Putamen (tissue), 1 donor: ENCODE measurements around the gene CCN5.
A peak's percentile ranks its signal among the peaks of the same experiment; 100 is the strongest.

Source experiments
- DNase-seq: peaks from one replicate; pipeline ENCODE4 v3.0.0-alpha.2; 2016; ENCODE audit warnings: low spot score

CCN5 gene

DNA sequence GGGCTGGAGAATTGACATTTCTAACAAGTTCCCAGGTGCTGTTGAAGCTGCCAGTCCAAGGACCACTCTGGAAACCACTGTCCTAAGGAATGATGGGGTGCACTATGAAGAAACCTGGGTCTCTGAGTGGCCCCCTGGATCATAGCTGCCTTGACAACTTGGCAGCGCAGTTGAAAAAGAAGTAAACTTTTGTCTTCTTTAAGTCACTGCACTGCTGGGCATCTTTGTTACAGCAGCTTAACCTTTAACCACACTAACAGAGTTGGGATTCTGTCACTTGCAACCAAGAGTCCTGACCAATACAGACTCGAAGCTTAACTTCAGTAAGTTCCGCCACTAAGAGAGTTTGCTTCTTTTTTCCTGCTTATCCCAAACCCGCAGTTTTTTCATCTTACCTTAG, 21.9 kb downstream of the CCN5 start:
- no peak for DNase-seq

DNA sequence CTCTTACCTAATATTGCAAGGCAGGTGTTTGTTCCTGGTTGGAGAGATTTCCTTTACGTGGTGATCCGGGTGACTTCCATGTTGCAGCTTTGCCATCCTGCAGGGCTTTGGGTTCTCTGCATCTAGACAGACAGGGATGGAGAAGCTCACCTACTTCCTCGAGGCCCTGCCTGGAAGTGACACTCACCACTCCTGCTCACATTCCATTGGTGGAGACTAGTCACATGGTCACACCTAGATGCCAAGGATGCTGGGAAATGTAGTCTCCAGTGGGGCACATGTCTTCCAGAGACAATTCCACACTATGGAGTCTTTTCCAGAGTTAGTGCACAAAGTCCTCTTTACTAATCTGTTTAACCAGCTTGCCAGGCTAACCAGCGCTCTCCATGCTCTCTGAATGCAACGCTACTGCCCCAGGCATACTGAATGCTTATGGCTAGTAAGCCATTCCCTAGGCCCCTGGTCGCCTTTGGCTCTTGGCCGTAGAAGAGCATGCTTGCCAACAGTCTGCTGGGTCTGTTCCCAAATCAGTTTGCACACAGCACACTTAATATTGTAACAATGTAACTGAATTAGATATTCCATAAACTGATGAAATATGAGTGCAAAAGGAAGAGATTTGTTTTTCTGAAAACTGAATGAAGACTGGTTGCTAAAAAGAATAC, 23.8 kb downstream of the CCN5 start:
- peak; percentile 89 for DNase-seq

GRCh38 chr20:44739942-44740341, 24.8 kb downstream of the CCN5 start:
- no peak for DNase-seq

GRCh38 chr20:44742304-44743079, 27.3 kb downstream of the CCN5 start:
- DNase-seq, result no peak

- DNase-seq, result no peak
These were observed 28.0 kb downstream of the CCN5 start for GRCh38 chr20:44743080-44743701.

- DNase-seq, result no peak
These were observed 28.9 kb downstream of the CCN5 start for GRCh38 chr20:44743916-44744655.

DNA sequence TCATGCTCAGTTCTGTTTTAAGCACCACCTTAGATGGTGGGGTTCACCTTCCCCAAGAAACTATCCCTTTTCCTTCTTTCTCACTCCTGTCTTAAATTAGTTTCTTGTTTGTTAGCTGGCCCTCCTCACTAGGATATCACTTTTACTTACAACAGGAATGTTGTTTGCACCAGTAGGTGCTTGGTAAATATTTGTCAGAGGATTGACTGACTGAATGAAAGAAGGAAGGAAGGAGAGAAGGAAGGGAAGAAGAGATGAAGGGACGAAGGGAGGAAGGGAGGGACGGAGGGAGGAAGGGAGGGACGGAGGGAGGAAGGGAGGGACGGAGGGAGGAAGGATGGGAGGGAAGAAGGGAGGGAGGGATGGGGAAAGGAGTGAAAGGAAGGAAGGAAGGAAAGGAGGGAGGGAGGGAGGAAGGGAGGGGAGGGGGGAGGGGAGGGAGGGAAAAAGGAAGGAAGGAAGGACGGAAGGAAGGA, 30.0 kb downstream of the CCN5 start:
- no peak for DNase-seq

DNA sequence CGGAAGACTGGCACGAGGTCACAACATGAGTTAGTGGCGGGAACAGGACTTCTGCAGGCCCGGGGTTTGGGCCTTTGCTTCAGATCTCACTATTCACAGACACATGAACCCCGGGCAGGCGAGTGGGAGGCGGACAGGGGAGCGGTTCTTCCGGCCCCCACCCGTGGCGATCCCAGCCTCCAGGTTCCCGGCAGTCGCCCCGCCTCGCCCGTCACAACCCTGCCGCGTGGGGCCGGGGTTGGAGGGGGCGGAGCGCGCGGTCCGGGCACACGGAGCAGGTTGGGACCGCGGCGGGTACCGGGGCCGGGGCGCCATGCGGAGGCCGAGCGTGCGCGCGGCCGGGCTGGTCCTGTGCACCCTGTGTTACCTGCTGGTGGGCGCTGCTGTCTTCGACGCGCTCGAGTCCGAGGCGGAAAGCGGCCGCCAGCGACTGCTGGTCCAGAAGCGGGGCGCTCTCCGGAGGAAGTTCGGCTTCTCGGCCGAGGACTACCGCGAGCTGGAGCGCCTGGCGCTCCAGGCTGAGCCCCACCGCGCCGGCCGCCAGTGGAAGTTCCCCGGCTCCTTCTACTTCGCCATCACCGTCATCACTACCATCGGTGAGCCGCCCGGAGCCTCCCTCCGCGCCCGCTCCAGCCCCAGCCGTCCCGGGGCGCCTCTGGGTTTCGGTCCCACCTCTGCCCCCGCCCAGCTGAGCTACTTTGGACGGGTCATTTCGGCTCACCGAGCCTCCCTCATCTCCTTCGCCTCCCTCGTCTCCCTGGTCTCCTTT, 30.6 kb downstream of the CCN5 start, which contains the start of gene KCNK15:
Gene KCNK15, plus strand, starts transcription at position 268 of the 769 bp plus-strand sequence. Its CDS starts 46 bp downstream, at position 314.
- DNase-seq, result no peak

DNA sequence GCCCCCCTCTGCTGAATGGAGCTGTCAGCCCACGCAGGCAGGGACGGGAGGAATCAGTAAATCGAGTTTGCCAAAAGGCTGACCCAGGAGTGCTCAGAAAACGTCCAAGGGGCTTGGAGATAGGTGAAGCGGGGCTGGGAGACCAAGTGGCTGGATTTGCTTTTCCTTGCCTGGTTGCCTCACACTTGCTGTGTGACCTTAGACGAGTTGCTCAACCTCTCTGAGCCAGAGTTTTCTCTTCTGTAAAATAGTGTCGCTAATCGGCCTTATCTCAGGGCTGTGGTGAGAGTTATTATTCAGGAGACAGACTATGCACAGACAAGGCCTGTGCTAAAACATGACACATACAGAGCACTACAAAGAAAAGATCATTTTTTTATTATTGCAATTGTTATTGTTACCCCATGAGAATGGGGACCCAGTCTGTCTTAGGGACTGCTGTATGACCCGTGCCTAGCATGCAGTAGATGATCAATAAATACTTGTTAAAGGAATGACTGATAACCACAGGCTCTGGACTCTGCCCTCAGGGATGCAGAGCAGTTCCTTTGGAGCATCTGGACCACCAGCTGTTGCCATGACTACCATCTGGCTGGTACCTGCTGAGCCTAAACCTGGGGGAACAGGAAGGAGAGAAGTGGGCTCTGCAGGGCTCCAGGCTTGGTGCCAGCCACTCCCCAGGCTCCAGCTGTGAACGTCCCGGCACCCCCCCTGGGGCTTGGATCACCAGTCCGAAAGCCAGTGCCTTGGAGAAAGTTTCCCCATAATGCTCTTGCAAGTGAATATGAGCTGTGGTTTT, 31.4 kb downstream of the CCN5 start:
- no peak for DNase-seq

- DNase-seq, result peak; percentile 73
These were observed 32.2 kb downstream of the CCN5 start for GRCh38 chr20:44747166-44748004.

DNA sequence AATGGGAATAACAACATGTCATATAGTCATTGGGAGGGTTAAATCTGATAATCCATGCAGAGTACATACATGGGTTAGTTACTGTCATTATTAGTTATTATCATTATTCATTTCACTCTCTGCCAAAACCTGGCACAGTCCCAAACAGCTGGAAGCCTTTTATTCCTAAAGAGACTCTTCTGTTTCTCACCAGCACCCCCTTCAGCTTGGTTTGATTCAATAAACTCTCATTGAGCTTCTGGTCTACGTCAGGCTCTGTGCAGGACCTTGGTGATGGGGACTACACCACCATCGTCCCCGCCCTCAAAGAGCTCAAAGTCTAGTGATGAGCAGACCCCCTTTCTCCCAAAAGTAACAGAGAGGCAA, 32.8 kb downstream of the CCN5 start:
- DNase-seq, result no peak

- DNase-seq, result no peak
These were observed 35.1 kb downstream of the CCN5 start for GRCh38 chr20:44750081-44750805.

DNA sequence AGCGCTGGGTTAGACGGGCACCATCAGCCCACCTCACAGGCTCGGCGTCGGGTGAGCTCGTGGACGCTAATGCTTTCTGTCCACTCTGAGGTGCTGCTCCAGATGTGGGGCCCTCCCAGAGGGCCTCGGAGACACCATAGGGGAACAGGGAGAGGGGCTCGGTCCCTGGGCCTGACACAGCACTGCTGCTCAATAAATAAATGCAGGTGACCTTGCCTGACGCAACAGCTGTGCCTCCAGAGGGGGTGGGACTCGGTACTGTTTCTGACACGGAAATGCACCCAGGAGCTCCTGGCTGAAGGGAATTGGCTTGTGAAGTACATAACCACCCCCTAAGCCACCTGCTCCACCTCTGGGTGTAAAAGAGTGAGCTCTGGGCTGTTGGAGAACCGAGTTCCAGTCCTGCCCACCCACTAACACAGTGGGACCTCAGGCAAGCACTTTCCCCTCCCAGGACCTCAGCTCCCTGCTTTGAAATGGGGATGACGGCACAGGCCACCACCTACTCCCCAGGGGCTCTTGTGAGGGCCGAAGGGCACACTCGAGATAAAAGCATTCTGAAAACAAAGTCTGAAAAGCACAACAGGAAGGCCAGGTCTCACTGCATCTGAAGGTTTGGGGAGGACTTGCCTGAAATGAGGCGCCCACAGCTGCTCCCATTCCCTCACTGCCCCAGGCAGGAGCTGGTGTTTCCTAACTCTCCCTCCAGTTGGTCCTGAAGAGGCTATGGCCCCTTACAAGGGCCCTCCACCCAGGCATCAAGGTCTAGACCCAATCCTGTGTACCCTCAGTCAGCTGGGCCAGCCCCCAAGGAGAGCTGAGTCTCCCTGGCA, 37.1 kb downstream of the CCN5 start:
- no peak for DNase-seq

DNA sequence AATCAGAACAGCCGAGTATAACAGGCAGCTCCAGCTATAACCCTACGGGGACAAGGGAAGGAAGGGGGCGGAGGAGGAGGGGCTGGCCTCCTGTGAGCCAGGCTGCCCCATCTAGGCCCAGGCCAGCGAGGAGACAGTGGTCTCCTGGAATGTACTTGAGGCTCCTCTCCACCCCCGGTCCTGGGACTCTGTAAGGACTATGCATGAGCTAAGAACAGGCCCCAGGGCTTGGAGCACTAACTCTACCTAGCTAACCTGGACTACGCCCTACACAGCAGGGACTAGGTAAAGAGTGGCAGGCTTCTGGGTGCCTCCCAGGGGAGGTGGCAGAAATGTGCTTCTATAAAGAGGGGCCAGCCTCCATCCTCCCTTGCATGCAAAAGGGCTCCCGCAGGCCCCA, 39.4 kb downstream of the CCN5 start:
- no peak for DNase-seq

- no peak for DNase-seq
These were observed 41.0 kb downstream of the CCN5 start for GRCh38 chr20:44756011-44756688.

GRCh38 chr20:44756956-44757355, 41.8 kb downstream of the CCN5 start:
- no peak for DNase-seq

DNA sequence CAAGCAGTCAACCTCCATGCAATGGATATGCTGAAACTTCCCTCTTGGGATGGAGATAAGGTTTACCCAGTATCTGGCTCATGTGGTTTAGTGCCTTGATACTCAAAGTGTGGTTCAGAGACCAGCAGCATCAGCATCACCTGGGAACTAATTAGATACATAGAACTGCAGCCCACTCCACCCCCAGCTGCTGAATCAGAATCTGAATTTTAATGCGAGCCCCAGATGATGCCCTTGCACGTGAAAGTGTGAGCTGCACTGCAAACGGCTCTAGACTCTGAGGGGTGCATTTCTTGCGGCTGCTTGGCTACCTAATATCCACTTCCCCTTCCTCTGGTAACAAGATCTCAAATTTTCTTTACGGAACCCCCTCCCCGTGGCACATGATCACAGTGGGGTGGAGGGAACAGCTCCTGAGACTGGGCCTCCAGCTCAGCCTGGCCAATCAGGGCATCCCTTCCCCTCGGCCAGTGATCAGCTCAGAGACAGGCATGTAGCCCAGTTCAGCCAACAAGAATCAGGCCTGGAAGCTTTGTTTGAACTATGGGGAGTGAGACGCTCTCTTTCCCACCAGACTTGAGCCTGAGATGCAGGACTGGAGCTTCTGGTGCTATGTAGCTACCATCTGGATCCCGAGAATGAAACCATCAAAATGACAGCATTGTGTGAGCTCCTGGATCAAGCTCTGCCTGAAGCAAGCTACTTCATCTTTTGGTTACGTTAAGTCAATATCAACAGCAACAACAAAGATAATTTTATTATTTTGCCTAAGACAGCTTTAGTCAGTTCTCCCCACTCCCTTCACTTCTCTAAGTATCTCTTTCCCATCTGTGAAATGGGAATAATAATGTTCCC, 43.3 kb downstream of the CCN5 start:
- peak; percentile 71 for DNase-seq
